Fibroblast of villous mesenchyme (primary cell): ENCODE measurements around the gene RAD51B. TPM values are rescaled to one million over a fixed set of nuclear protein-coding genes. Genes with fewer than 3 reads are reported as not detected.
A peak's percentile ranks its signal among the peaks of the same experiment; 100 is the strongest.
"Not testable (repeated sequence)": the region's sequence is repeated elsewhere in the genome, so short reads cannot be mapped to it uniquely, and the experiment has no call there.

Experiments used
- DNase-seq: peaks from one replicate; pipeline ENCODE4 v3.0.0-alpha.2; 2010; ENCODE audit warnings: low read depth
- H3K4me3 ChIP-seq: 2 replicates; pipeline ENCODE4 v1.5.1; 2011; ENCODE audit warnings: low read depth, mild to moderate bottlenecking, low read length
- CTCF ChIP-seq: IDR thresholded peaks from 2 replicates; pipeline ENCODE4 v1.5.1; 2012; ENCODE audit warnings: low read depth, mild to moderate bottlenecking, low read length; ENCODE audit not compliant: insufficient read depth
- total RNA-seq: library from RNA; depleted of rRNA; stranded (reverse); fragments of >200 nt; gene quantifications from 2 replicates; pipeline ENCODE4 v1.2.3, GENCODE V29; 2012

The RAD51B gene
- total RNA-seq, 1 donor = 22.0 TPM

GRCh38 chr14:68696266-68696665 lies 876.7 kb downstream of the RAD51B start:
- no peak for TF ChIP-seq CTCF
- H3K4me3 ChIP-seq = no peak overlapping the region
- no peak for DNase-seq

- no peak overlapping the region for H3K4me3 ChIP-seq
- TF ChIP-seq CTCF = no peak
- no peak for DNase-seq
These were observed 877.3 kb downstream of the RAD51B start for GRCh38 chr14:68696721-68697495.

- H3K4me3 ChIP-seq, DNase-seq: not testable (repeated sequence)
These were observed 879.2 kb downstream of the RAD51B start for GRCh38 chr14:68698773-68699172.

- H3K4me3 ChIP-seq = no peak overlapping the region
These were observed 881.6 kb downstream of the RAD51B start for GRCh38 chr14:68701001-68701741.

GRCh38 chr14:68702135-68702534 lies 882.6 kb downstream of the RAD51B start:
- no peak overlapping the region for H3K4me3 ChIP-seq

More at GRCh38 chr14:68701001-68701741, 881.6 kb downstream of the RAD51B start:
- no peak for TF ChIP-seq CTCF
- DNase-seq = no peak

GRCh38 chr14:68702578-68702977 lies 883.0 kb downstream of the RAD51B start:
- TF ChIP-seq CTCF = no peak

More at GRCh38 chr14:68702135-68702534, 882.6 kb downstream of the RAD51B start:
- no peak for TF ChIP-seq CTCF
- no peak for DNase-seq

GRCh38 chr14:68703093-68703492 lies 883.5 kb downstream of the RAD51B start:
- no peak overlapping the region for H3K4me3 ChIP-seq
- no peak for TF ChIP-seq CTCF
- DNase-seq = peak; percentile 67

More at GRCh38 chr14:68702578-68702977, 883.0 kb downstream of the RAD51B start:
- no peak for DNase-seq
- H3K4me3 ChIP-seq = no peak overlapping the region
